ENCODE results near the gene FBXO2.

FBXO2 gene

GRCh38 chr1:11654137-11654938 is at the start of gene FBXO2, which contains the start of gene FBXO44:
TSS of gene FBXO2 (minus strand) at chr1:11654429. CDS start at chr1:11654340, 89 bp downstream.
TSS of gene FBXO44 (plus strand) at chr1:11654877. CDS start at chr1:11655836, 959 bp downstream.
- DNase-seq: peak; percentile 67

GRCh38 chr1:11703357-11704193 is 49.3 kb upstream of the FBXO2 start:
- DNase-seq: no peak

DNA sequence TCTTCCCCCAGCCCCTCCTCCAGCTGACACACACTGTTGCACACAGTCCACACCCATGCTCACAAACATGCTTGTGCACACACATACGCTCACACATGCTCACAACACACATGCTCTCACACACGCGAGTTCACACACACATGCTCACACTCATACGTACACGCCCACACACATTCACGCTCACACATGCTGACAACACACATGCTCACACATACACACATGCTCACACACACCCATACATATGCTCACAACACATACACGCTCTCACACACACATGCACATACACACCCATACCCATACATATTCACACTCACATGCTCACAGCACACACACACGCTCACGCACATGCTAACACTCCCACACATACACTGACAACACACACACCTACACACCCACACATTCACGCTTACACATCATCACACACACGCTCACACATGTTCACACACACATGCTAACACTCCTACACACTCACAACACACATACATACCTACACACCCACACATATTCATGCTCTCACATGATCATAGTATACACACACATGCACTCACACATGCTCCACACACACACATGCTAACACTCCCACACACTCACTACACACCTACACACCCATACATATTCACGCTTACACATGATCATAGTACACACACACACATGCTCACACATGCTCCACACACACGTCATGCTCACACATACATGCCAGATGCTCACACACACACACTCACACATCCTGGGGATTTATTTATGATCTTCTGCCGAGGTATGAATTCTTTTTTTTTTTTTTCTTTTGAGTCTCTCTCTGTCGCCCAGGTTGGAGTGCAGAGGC is 48.0 kb upstream of the FBXO2 start:
- DNase-seq: no peak

GRCh38 chr1:11701551-11701961 is 47.3 kb upstream of the FBXO2 start:
- DNase-seq: no peak

DNA sequence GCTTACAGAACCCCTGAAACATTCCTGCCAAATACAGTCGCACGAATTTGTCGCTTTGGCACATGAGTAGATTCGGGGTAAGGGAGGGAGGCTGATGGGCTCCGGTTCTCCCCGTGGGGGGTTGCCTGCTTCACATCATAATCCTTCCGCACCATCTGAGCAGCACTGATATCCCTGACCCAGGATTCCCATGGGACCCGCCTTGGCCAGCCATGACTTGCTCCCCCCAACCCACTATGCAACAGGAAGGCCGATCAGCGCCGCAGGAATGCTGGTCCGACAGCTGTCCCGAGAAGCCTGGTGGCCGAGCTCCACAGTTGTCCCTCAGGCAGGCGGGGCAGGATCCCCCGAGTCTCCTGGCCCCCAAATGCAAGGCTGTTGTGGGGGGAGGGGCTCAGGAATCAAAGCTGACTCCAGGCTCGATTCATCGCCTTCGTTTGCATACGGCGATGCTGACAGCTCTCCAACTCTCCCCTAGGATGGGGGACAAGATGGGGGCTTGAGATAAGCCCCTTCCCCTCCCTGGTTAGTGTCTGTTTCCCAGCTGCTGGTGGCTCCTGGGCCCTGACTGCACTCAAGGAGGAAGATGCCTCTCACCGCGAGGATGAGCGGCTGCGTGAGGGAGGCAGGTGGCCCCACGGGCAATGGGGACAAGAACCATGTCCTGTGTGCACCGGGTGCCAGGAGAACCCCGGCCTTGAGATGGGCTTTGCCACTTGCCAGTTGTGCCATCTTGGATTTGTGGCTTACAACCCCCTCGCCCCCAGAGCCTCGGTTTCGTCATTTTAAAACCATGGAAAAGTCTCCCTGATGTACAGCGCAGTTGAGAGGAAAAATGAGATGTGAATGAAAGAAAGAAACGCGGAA is 46.6 kb upstream of the FBXO2 start:
- no peak for DNase-seq

DNA sequence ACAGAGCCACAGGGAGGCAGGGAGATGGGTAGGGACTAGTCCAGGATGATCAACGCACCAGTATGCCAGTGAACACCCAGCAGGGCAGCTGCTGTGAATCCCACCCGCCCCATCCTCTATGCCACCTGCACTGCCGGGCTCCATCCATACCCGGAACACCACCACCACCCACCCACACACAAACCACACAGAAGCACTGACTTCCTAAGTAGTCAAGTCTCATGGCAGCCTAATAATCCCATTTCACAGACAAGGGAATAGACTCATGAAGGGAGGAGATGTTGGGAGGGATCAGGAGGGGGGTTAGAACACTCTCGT is 43.6 kb upstream of the FBXO2 start:
- DNase-seq: no peak

DNA sequence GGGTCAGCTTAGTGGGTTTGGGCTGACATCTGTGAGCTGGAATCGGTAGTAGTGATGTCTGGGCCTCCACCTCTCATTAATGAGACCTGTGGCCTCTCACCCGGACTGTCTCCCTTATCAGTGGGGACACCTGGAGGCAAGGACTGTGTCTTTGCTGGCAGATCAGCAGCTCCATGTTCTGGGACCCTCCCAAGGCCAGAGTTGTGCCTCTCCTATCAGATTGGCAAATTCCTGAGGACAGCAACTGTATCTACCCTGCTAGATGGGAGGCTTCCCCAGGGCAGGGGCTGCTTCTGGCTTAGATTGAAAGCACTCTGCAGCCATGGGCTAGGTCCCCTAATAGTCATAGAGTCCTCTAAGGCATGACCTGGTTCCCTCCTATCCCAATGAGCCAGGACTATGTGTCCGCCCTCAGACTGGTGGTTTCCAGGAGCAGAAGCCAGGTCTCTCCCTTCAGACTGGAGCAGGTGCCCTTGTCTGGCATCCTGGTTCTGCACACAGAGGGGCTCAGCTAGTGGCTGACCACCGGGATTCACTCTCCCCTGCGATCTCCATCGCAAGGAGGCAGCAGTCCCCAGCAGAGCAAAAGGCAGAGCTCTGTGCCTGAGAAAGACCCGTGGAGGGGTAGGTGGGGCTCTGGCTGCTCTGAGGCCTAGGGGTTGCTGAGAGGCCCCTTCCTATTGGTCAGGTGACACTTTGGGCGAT is 43.1 kb upstream of the FBXO2 start:
- DNase-seq: no peak

DNA sequence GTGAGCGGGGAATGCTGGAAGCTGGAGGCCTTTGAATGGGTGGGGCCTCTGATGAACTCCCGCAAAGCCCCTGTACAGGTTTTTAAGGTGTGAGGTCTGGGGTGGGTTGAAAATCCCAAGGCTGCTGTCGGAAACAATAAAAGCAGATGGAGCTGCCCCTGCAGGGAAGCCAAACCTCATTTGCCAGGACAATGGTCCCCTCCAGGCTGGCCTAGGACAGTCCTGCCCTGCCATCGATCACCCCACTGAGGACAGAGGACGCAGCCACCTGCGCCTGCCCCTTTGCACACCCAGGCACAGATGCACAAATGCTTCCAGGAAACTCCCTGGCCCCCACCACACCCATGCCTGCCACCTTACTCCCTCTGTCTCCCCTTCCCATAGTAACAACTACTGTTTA is 41.6 kb upstream of the FBXO2 start:
- no peak for DNase-seq

- DNase-seq: no peak
Observed at GRCh38 chr1:11693917-11694316, 39.7 kb upstream of the FBXO2 start.

DNA sequence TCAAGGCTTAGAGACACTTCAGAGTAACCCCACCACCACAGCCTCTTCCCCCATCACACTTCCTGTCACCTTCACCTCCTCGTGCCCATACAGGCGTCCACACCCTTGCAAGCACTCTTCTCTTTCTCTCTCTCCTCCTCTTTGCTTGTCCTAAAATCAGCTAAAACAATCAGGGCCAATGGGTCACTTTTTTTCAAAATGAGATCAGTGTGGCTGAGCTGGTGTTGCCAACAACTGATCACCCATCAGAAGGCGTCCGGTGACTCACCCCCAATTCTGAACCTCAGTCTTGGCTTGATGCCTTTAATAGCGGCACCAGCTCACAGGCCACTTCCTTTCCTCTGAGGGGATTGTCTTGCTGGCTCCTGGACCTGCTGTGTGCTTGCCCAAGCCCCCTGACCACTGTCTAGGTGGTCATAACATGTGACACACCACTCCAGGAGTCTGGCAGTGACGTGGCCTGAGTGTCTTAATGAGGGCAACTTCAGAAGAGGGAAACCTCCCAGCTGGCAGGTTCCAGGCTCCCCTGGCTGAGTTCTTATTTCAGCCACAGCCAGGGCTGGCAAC is 38.9 kb upstream of the FBXO2 start:
- DNase-seq: no peak

- no peak for DNase-seq
Observed at GRCh38 chr1:11691928-11692711, 37.9 kb upstream of the FBXO2 start.

DNA sequence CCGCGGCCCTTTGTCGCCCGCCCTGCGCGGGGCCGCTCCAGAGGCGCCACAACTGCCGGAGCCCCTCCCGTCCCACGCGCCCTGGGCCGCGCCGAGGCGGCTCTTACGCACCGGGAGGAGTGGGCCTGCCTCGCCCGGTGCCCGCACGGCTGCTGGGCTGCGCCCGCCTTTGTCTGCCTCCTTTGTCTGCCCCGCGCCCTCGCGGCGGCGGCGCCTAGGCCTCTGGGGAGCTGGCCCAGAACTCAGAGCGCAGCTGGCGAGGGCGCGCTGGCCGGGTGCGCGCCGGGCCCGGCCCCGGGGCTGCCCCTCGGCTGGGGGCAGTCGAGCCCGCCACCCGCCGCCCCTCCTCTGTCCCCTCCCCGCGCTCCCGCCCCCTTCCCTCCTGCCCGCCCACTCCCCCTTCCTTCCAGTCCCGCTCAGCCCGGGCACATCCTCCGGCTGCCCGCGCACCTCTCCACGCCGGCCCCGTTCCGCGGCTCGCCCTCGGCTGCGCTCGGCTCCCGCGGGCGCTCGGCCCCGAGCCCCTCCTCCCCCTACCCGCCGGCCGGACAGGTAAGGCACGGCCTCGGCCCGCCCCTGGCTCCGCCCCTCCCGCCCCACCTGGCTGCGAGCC is 37.2 kb upstream of the FBXO2 start, which contains the start of gene DRAXIN:
Gene DRAXIN (plus strand): TSS at position 409 of the 613 bp plus-strand sequence. CDS start 14,549 bp downstream, outside the sequence.
- no peak for DNase-seq

GRCh38 chr1:11690397-11691301 is 36.4 kb upstream of the FBXO2 start:
- no peak for DNase-seq

- no peak for DNase-seq
Observed at GRCh38 chr1:11688506-11688905, 34.3 kb upstream of the FBXO2 start.

DNA sequence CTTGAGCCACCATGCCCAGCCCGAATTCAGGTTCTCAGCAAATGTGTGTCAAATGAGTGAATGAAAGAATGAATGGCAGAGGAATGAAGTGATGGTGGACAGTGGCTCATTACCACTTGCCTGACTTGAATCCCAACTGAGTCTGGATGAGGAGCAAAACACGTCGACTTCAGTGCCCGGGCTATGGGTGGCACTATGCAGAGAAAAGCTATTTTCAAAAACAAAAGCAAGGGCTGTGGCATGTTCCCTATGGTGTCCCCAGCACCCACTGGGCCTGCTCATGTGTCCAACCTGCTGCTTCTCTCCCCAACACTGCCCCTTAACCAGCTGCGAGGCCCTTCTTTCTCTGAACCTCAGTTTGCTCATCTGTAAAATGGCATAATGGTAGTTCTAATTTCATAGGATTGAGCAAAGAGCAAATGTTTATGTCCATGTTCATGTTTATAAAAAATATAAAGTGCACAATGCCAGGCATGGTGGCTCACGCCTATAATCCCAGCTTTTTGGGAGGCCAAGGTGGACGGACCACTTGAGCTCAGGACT is 31.1 kb upstream of the FBXO2 start:
- no peak for DNase-seq

- no peak for DNase-seq
Observed at GRCh38 chr1:11684070-11684469, 29.8 kb upstream of the FBXO2 start.

DNA sequence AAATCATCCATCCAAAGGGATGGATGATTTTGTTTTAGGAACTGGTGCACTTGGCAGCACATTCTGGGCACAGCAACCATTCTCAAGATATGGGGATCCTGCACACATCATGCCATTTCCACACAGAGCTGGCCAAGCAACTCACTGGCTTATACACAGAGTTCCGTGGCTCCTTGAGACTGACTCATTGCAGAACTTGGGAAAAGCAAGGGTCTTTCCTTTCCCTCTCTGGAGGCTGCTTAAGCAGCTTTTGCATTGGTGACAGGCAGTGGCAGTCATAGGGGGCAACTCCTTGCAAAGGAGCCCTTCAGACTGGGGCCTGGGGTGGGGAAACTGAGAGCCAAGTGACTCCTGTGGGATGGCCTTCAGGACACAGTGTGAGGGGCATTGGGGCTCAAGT is 28.6 kb upstream of the FBXO2 start:
- no peak for DNase-seq

- no peak for DNase-seq
Observed at GRCh38 chr1:11682287-11682771, 28.1 kb upstream of the FBXO2 start.

All from activated CD4-positive, alpha-beta T cell treated with anti-CD3 and anti-CD28 coated beads for 1 hour (primary cell).